GM20000 (cell line): ENCODE data around the gene CLHC1.
"Not testable (repeated sequence)": the region's sequence is repeated elsewhere in the genome, so short reads cannot be mapped to it uniquely, and the experiment has no call there.

Experiments used
- DNase-seq: peaks from one replicate; pipeline ENCODE4 v3.0.0; 2012; ENCODE audit warnings: low spot score
- TF ChIP-seq, protein P1 (sequence below): IDR thresholded peaks from 2 replicates; pipeline ENCODE4 v1.5.1; 2012; ENCODE audit warnings: mild to moderate bottlenecking, control low read depth; ENCODE audit errors: extremely low read depth, missing control alignments

Gene CLHC1

GRCh38 chr2:55228226-55228563, 3.9 kb downstream of the CLHC1 start:
- DNase-seq = no peak
- TF ChIP-seq, protein P1, sequence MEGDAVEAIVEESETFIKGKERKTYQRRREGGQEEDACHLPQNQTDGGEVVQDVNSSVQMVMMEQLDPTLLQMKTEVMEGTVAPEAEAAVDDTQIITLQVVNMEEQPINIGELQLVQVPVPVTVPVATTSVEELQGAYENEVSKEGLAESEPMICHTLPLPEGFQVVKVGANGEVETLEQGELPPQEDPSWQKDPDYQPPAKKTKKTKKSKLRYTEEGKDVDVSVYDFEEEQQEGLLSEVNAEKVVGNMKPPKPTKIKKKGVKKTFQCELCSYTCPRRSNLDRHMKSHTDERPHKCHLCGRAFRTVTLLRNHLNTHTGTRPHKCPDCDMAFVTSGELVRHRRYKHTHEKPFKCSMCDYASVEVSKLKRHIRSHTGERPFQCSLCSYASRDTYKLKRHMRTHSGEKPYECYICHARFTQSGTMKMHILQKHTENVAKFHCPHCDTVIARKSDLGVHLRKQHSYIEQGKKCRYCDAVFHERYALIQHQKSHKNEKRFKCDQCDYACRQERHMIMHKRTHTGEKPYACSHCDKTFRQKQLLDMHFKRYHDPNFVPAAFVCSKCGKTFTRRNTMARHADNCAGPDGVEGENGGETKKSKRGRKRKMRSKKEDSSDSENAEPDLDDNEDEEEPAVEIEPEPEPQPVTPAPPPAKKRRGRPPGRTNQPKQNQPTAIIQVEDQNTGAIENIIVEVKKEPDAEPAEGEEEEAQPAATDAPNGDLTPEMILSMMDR = no peak

GRCh38 chr2:55227437-55228225, 4.5 kb downstream of the CLHC1 start:
- not testable (repeated sequence) for DNase-seq

DNA sequence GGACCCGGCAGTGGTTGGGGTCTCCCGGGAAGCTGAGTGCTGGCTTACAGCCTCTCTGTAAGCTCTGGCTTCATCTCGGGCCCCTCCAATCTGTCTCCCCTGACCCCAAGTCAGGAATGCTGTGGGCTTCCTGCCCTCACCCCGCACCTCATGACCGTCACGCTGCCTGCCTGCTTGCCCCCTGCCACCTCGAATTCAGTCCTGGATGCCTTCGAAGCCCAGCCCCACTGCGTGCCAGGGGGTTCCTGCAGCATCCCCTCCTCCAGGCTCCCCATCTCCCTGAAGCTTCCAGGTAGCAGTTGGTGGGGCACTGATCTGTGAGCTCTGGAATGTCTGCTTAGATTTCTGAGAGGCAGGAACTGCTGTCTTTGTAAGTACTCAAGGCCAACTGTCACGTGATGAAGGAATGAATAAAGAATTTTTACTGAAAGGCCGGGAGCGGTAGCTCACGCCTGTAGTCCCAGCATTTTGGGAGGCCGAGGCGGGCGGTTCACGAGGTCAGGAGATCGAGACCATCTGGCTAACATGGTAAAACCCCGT, 6.5 kb downstream of the CLHC1 start:
- TF ChIP-seq, protein P1 = no peak

GRCh38 chr2:55224761-55225261, 7.3 kb downstream of the CLHC1 start:
- TF ChIP-seq, protein P1 = no peak
- DNase-seq = no peak

More for the DNA sequence above, 6.5 kb downstream of the CLHC1 start:
- no peak for DNase-seq

DNA sequence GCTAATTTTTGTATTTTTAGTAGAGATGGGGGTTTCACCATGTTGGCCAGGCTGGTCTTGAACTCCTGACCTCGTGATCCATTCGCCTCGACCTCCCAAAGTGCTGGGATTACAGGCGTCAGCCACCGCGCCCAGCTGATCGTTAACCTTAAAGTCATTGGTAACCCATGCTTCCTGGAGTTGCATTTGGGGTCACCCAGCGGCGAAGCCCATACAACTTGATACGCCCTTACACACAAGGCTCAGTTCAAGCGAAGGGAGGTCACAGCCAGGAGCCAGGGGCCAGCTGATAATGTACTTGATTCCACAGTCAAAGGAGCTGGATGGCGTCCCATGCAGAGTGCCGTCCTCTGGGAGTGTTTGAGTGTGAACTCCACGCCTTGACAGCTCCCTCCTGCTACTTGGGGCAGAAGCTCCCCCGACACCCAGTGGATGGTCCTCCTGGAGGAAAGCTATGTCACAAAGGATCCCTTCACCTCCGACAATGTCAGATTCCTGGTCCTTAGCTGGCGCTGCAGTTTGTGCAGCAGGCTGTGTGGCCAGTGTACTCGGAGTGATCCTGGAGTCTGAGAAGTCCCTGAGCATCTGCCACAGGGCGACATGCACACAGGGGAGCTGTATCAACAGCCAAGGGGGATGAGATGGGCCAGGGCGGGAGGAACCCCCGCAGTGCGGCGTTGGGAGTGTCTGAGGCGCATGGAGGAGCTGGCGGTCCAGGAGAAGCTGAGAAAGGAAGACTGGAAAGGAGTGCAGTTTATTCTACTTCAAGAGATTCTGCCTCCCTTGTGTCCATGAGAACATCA, 7.9 kb downstream of the CLHC1 start:
- no peak for DNase-seq
- TF ChIP-seq, protein P1 = no peak

DNA sequence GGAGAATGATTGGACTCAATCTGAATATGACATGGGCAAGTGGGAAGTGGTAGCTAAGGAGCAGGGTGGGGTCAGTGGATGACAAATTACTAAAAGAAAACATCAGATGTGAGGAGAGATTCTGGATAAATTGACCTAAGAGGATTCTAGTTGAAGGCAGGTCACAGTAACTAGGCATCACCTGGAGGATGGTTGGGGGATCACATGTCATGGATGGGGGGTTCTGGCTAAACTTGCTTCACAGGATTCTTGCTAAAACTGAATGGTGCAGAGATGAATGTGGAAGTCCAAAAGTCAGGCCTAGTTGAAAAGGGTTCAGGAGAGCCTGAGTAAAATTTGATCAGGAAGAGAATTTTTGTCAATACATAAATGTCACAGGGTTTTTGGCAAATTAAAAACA, 18.3 kb downstream of the CLHC1 start:
- no peak for DNase-seq
- TF ChIP-seq, protein P1 = no peak

GRCh38 chr2:55204950-55205349, 27.1 kb downstream of the CLHC1 start:
- DNase-seq = no peak
- TF ChIP-seq, protein P1 = no peak
